ENCODE results near the gene CYBC1.

GRCh38 chr17:82470065-82470464 is 19.5 kb upstream of the CYBC1 start:
- no peak for TF ChIP-seq CTCF (conservative IDR thresholded peaks at IDR 0.05 in 1 of 2, IDR thresholded peaks at IDR 0.05 in 1 of 2; ENCODE audit: extremely low read depth in 1 of 2, insufficient read depth in 1 of 2, low read depth in 1 of 2, low read length in 2 of 2)
- TF ChIP-seq EZH2 (IDR thresholded peaks at IDR 0.05; ENCODE audit: borderline replicate concordance, low read length) = no peak
